ENCODE data around the gene INTS2.

- TF ChIP-seq CTCF (IDR thresholded peaks at IDR 0.05; ENCODE audit: insufficient read depth, low read length) (no peak), POLR2AphosphoS5 (IDR thresholded peaks at IDR 0.05; ENCODE audit: low read depth) (no peak), REST (IDR thresholded peaks at IDR 0.05; ENCODE audit: insufficient replicate concordance, low read depth) (no peak), SPI1 (IDR thresholded peaks at IDR 0.05; ENCODE audit: borderline replicate concordance, low read depth) (no peak), GABPA (IDR thresholded peaks at IDR 0.05; ENCODE audit: low read depth) (no peak)
Measured at GRCh38 chr17:61875804-61876203, 52.0 kb downstream of the INTS2 start.
